ENCODE measurements around the gene NRXN3.

NRXN3 gene

GRCh38 chr14:78721756-78722480, 551.7 kb downstream of the NRXN3 start:
- no peak for DNase-seq (ENCODE audit: low read depth)

GRCh38 chr14:78725086-78725485, 554.9 kb downstream of the NRXN3 start:
- DNase-seq (ENCODE audit: low read depth) = no peak

- no peak for DNase-seq (ENCODE audit: low read depth)
These were observed 566.9 kb downstream of the NRXN3 start for GRCh38 chr14:78737116-78737515.

GRCh38 chr14:78737601-78738000, 567.4 kb downstream of the NRXN3 start:
- DNase-seq (ENCODE audit: low read depth) = no peak

- DNase-seq (ENCODE audit: low read depth) = no peak
These were observed 576.0 kb downstream of the NRXN3 start for GRCh38 chr14:78746086-78746595.

- DNase-seq (ENCODE audit: low read depth) = no peak
These were observed 577.6 kb downstream of the NRXN3 start for GRCh38 chr14:78747813-78748212.

- no peak for DNase-seq (ENCODE audit: low read depth)
These were observed 582.5 kb downstream of the NRXN3 start for GRCh38 chr14:78752518-78753188.

- no peak for DNase-seq (ENCODE audit: low read depth)
These were observed 583.9 kb downstream of the NRXN3 start for GRCh38 chr14:78754059-78754458.

- DNase-seq (ENCODE audit: low read depth) = peak; percentile 9
These were observed 588.2 kb downstream of the NRXN3 start for GRCh38 chr14:78758333-78758732.

GRCh38 chr14:78762331-78762730, 592.2 kb downstream of the NRXN3 start:
- no peak for DNase-seq (ENCODE audit: low read depth)

GRCh38 chr14:78763746-78764145, 593.6 kb downstream of the NRXN3 start:
- no peak for DNase-seq (ENCODE audit: low read depth)

- peak; percentile 61 for DNase-seq (ENCODE audit: low read depth)
These were observed 594.1 kb downstream of the NRXN3 start for GRCh38 chr14:78764240-78764639.

GRCh38 chr14:78764645-78765044, 594.5 kb downstream of the NRXN3 start:
- DNase-seq (ENCODE audit: low read depth) = no peak

GRCh38 chr14:78767436-78767835, 597.3 kb downstream of the NRXN3 start:
- DNase-seq (ENCODE audit: low read depth) = peak; percentile 54

GRCh38 chr14:78782551-78782950, 612.4 kb downstream of the NRXN3 start:
- DNase-seq (ENCODE audit: low read depth) = peak; percentile 44

GRCh38 chr14:78785265-78785664, 615.1 kb downstream of the NRXN3 start:
- peak; percentile 40 for DNase-seq (ENCODE audit: low read depth)

GRCh38 chr14:78788467-78789360, 618.5 kb downstream of the NRXN3 start:
- peak; percentile 34 for DNase-seq (ENCODE audit: low read depth)

GRCh38 chr14:78790271-78790670, 620.1 kb downstream of the NRXN3 start:
- no peak for DNase-seq (ENCODE audit: low read depth)

- no peak for DNase-seq (ENCODE audit: low read depth)
These were observed 628.6 kb downstream of the NRXN3 start for GRCh38 chr14:78798757-78799156.

GRCh38 chr14:78805570-78805969, 635.4 kb downstream of the NRXN3 start:
- no peak for DNase-seq (ENCODE audit: low read depth)

- no peak for DNase-seq (ENCODE audit: low read depth)
These were observed 652.9 kb downstream of the NRXN3 start for GRCh38 chr14:78823035-78823434.

GRCh38 chr14:78823516-78823915, 653.3 kb downstream of the NRXN3 start:
- DNase-seq (ENCODE audit: low read depth) = no peak
